Medulla oblongata (tissue), 1 donor: Measurements from ENCODE around the gene TNF.
A peak's percentile ranks its signal among the peaks of the same experiment; 100 is the strongest.
"Not testable (repeated sequence)": the region's sequence is repeated elsewhere in the genome, so short reads cannot be mapped to it uniquely, and the experiment has no call there.

Experiments used
- DNase-seq: peaks from one replicate; pipeline ENCODE4 v3.0.0-alpha.2; 2015; ENCODE audit errors: extremely low spot score

Gene TNF

DNA sequence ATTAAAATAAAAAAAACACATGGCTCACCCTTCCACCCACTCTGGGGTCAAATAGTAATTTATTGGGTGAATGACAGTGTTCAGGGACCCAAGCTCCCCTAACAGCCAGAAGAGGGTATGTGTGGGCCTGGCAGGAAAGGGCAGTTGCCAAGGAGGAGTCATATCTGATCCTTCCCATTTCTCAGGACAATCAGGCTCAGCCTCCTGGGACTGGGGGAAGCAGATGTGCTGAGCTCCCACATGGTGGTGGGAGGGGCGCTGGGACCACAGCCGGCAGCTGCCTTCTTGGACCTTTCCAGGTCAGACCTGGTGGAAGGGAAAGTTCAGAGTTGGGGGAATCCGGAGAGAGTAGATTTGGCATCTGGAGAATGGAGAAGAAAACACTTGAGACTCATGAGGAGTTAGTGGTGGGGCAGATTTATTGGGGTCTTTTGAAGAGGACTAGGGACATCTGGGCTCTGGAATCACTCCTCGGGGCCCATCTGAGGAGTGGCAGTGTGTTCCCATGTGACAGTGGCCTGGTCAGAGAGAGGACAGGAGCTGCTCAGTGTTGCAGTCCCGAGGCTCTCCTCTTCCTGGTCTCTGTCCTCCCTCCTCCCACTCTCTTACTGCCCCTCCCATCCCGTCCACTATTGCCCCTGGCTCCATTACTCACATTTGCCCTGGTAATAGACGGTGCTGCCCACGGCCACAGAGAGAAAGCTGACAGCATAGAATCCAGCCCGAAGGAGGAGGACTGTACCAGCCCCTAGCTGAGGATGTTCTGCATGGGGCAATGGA lies 13.7 kb downstream of the TNF start:
- no peak for DNase-seq

DNA sequence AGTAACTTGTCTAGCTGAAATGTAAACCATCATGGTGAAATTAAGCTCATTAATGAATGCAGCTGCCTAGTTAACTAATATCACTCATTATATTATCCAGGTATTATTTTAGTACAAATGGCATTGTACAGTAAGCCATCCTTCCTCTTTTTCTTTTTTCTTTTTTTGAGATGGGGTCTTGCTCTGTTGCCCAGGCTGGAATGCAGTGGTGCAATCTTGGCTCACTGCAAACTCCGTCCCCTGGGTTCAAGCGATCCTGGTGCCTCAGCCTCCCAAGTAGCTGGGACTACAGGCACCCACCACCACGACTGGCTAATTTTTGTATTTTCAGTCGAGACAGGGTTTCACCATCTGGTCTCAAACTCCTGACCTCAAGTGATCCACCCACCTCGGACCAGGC lies 15.3 kb downstream of the TNF start:
- not testable (repeated sequence) for DNase-seq

DNA sequence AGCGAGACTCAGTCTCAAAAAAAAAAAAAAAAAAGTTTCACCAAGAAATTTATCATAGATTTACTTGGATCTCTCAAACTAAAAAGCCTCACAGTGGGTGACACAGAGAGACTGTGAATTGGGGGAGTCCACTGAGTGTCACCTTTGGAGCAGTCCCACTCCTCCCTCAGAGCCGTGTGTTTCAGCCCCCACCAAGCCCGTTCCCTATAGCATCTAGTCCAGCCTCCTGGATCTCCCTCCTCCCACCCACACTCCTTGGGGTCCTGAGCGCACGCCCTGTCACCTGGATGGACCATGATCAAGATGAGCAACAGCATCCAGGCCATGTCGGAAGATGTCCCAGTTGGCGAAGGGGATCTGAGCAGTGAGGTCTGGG lies 17.0 kb downstream of the TNF start:
- DNase-seq: no peak

DNA sequence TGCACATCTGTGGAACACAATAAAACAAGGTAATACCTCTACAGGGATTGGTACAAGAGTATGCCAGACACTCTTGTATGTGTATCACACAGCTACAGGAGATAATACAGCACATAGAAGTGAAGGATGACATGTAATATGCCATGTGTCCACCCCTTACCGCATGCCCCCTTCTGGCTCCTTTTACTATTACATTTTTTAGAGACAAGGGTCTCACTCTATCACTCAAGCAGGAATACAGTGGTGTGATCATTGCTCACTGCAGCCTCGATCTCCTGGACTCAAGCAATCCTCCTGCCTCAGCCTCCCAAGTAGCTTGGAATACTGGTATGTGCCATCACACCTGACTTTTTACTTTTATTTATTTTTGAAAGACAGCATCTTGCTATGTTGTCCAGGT lies 21.6 kb downstream of the TNF start:
- peak; percentile 20 for DNase-seq

DNA sequence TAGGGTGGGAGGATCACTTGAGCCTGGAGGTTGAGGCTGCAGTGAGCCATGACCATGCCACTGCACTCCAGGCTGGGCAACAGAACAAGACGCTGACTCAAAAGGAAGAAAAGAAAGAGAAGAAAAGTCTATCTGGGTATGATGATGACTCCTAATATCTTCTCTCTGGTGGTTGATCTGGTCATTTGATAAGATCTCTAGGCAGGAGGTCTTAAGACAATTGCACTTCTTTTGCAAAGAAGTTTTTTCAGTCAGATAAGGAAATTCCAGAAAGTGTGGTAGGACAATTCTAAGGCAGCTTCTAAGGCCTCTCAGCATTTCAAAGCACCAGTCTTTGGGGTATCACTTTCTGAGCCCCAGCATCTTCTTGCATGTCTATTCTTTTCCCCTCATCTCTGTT lies 32.0 kb downstream of the TNF start:
- no peak for DNase-seq

DNA sequence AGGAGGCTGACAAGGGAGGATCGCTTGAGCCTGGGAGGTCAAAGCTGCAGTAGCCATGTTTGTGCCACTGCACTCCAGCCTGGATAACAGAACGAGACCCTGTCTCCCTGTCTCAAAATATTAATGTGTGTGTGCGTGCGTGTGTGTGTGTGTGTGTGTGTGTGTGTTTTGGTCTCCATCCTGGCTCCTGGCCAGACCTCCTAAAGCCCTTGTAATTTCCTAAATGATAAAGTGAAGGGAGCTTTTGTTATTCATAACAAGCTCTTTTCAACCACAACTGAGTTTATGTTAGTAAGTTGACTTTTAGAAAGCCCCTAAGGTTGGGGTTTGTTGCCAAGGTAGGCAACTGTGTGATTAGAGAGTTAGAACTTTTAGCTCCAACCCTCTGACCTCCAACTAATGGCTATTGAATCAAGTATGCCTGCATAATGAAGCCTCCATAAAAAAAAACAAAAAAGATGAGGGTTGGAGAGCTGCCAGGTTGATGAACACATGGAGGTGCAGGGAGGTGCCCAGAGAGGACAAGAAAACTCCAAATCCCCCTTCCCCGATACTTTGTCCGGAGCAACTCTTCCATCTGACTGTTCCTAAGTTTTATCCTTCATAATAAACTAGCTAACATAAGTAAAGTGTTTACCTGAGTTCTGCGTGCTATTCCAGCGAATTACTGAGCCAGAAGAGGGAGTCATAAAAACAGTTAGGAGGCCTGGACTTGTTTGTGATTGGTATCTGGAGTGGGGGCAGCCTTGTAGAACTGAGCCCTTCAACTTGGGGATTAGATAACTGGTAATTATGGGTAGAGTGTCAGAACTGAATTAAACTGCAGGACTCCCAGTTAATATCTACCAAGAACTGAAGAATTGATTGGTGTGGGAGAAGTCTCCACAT lies 34.4 kb downstream of the TNF start:
- peak; percentile 1 for DNase-seq

DNA sequence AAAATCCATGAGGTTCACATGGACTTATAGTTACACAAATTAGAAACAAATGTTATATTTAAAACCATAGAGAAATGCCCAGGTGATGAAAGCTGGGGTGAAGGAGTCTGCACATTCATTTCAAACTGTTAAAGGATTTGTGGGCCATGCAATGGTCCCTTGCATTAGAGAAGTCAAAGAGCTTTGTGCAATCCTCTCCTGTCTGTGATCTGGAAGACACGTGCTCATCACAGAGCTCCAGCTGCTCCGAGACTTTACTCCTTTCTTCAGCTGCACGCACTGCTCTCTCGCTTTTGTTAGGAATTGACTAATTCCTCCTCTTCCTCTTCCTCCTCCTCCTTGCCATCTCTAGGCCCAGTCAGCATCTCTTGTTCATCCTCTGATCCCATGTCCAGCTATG lies 35.6 kb downstream of the TNF start:
- no peak for DNase-seq

DNA sequence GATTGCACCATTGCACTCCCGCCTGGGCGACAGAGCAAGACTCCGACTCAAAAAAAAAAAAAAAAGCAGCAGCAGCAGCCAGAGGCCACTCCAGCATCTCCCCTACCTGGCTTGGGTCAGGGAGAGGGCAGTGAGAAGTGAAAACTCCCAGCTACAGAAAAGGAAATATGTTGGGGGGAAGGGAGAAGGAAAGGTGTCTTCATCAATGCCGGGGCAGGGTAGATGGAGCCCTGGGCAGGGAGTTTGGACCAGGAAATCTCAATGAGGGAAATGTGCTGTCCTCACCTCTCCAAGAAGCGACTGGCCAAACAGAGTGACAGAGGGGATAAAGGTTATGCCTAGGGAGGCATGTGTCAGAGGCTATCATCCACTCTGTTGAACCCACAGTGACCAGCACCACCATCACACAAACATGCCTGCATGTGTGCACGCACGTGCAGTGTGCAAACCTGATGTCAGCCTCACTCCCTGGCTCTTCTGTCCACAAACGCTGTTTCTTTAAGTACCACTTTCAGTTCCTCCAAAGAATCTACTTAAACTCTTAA lies 38.8 kb downstream of the TNF start:
- DNase-seq: peak; percentile 62

DNA sequence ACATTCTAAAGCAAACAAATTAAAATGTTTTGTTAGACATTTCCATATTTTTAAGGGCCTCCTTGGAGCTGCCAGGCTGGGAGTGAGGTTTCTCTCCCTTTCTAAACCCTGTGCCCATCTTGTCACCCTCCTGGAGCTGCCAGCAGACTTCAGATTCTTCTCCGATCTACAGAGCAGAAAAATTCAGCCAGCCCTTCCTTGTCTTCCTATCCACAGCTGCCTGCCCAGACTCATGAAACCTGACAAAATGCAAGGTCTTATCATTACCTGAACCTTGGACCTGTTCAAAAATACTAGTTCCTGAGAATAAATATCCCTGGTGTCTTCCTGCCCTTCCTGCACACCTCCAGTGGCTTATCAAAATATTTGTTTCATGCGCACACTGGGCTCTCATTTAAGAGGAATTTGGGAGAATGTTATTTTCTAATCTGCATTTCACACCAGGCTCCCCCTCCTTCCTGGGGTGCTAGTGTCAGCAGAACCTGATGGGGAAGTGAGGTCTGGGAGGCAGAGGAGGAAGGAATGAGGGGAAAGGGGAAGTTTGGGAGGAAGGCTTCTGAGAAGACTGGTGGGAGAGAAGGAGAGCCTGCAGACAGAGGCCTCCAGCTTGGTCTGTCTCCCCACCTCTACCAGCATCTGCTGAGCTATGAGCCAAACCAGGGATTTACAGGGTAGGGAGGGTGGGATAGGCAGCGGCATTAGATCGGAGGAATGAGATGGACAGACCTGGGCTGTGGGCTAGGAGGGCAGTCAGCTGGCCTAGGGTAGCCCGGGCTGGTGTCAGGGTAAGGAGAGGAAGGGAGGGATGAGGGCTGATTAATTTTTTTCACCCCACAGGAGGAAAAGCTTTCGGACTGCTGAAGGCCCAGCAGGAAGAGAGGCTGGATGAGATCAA lies 39.6 kb downstream of the TNF start, which contains the start of gene AIF1:
Gene AIF1 (plus strand): TSS at position 551 of the 895 bp plus-strand sequence. CDS start 96 bp downstream, at position 647.
- peak; percentile 81 for DNase-seq

DNA sequence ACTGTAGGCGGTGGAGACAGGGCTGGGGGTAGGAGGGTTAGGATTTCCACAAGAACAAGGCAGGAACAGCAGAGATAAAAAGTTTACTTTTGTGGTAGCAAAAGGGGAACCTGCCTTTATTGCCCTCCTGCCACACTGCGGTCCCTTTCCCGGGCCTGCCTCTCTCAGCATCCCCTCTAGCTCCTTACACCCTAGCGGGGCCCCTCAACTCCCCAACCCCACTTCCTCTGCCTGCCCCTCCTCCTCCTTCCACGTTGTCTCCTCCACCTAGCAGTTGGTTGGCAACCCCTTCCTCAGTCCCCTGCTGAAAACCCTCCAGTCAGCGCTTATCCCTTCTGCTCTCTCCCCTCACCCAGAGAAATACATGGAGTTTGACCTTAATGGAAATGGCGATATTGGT lies 40.4 kb downstream of the TNF start:
- DNase-seq: peak; percentile 30

DNA sequence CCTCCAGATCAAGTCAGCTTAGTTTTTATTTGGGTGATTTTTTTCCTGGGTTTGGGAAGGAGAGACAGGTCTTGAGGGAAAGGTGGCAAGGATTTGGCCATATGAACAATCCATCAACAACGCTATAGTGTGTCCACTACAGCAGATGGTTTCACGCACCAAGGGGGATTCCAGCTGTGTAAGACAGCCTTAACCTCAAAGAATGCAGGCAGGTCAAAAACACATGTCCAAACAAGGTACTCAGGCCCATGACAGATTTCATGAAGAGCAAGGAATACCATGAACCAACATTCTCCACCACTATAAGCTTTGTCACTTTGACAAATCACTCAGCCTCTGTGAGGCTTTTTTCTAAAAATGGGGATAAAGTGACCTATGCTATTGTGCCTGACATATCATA lies 41.6 kb downstream of the TNF start:
- no peak for DNase-seq

DNA sequence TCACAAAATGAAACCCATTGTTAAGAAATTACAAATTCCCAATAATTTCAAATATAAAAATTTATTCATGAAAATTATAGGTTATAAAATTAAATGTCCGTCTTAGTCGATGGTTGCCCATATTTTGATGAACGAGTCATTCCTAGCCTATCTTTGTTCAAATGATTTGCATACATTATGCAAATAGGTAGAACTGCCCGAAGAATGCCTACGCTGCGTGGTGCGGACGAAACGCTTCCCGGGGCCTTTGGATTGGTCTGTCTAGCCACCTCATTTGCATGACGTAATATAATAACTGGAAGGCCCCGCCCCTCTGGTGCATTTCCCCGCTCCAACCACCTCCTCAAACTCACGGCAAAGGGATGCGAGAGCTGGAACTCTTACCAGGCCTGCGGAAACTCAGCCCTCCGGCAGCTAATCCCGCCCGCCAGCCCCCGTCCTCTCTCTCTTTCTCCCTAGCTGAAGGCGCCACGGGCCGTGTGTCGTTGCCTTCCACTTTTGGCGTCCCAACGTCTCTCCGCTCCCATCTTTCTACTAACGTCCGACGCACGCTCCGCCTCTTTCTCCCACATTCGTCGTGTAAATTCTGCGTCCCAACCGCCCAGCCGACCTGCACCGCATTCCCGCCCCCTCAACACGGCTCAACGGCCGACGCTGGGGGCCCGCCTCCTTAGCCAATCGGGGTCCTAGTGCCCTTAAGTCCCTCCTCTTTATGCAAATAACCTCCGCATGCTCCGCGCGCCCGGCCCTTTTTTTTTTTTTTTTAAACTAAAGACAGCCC lies 44.6 kb downstream of the TNF start:
- DNase-seq: peak; percentile 99

DNA sequence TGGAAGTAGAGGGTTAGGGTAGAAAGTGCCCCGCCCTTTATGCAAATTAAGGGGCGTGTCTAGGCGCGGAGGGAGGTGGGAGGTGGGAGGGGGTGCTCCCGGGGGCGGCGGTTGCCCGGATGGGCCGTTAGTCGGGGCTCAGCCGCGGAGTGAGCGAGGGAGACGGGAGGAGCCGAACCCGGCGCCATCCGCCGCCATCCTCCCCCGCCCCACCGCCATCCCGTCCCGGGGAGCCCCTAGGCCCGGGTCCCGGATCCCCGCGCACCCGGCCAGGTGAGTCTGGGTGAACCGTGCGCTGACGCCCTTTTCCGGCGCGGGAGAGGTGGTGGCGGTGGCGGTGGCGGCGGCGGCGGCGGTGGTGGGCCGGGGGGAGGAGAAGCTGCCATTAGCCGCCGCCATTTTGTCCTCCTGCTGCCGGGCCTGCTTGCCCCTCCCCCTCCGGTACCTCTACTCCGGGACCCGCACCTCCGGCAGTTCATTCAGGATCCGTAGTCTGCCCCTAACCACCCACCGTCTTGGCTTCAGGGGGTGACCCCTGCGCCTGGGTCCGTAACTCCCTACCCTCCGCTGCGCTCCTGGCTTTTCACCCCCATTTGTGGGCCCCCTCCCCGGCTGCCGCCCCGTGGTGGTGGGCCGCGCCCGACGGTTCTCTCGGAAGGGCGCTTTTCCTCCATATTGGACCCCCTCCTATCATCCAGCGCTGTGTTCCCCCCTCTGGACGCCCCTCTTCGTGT lies 45.4 kb downstream of the TNF start, which contains the start of gene PRRC2A:
Gene PRRC2A (plus strand): TSS at position 130 of the 734 bp plus-strand sequence. CDS start 2,075 bp downstream, outside the sequence.
- peak; percentile 61 for DNase-seq

DNA sequence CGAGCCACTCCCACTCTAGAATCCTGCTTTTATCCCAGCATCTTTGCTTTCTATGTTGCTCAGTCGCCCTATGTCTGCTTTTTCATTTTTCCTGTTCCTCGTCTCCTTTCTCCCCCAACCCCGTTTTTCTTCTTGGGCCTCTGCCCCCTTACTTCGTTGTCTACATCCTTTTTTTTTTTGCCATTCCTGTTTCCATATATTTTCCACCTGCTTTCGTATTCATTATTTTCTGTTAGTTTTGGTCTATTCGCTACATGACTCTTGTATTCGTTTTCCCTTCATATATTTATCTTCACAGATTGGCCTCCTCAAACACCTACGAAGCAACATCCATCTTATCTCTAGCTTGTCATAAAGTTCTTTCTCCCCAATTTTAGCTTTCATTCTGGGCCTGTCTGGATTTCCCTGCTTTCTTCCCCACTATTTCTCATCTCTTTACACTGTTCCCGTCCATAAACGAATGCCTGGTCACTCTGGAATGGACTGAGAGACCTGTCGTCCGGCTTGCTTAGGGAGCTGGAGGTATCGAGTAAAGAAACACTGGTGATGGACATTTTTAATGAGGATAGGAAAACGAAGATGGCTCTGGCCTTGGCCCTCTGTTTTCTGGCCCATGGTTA lies 46.1 kb downstream of the TNF start:
- peak; percentile 37 for DNase-seq

DNA sequence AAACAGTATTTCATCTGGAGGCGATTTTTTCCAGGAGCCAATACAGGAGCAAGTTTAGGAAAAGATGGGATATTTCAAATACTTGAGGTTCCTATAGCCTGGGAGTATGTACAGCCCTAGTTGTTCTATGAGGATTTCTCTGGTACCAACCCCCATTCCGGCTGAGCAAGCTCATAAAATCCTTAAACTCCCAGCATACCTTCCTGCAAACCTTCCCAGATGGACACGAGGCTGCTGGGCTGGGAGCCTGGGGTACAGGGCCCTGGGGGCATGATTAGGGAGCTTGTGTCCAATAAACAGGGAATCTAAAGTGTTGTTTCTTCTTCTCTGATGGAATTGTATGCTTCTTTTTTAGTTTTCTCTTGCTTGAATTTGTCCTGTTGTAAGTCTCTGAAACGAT lies 46.6 kb downstream of the TNF start:
- DNase-seq: peak; percentile 32

DNA sequence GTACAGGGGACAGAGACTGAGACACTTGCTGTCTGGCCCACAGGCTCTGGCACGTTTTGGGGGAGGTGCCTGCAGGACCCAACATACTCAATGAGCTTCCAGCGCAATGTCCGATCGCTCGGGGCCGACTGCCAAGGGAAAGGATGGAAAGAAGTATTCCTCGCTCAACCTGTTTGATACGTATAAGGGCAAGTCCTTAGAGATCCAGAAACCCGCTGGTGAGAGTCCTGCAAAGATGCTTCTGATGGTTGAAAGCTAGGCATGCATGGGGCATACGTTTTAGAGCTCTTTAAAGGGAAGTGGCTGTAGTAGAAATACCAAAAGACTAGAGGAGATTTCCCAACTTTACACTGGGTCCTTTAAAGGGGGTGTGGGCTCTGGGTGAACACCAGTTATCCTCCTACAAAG lies 47.3 kb downstream of the TNF start:
- no peak for DNase-seq

DNA sequence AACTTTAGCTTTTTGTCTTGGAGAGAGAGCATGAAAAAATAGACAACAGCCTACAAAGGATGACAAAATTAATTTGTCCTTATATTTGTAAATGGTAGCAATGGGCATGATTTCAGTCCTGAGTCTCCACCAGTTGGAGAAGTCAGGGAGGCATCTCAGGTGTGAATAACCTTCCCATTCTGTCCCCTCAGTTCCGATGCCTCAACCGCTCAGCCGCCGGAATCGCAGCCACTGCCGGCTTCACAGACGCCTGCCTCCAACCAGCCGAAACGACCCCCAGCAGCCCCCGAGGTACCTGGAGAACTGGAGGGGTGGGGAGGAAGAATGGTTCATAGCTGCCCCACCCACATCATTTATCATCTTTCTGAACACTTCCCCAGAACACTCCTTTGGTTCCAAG lies 48.7 kb downstream of the TNF start:
- DNase-seq: no peak

DNA sequence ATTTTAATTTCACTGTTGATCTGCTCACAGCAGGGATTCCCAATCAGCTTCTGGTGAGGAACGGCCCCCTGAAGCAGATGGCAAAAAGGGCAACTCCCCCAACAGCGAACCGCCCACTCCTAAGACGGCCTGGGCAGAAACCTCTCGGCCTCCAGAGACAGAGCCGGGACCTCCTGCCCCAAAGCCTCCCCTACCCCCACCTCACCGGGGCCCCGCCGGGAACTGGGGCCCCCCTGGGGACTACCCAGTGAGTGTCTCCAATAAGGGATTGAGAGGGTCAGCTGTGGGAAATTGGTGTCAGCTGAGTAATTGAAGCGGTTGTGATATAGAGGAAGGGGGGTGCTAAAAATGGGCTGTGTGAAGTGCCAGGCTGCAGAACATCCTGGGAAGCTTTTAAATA lies 51.6 kb downstream of the TNF start:
- no peak for DNase-seq

DNA sequence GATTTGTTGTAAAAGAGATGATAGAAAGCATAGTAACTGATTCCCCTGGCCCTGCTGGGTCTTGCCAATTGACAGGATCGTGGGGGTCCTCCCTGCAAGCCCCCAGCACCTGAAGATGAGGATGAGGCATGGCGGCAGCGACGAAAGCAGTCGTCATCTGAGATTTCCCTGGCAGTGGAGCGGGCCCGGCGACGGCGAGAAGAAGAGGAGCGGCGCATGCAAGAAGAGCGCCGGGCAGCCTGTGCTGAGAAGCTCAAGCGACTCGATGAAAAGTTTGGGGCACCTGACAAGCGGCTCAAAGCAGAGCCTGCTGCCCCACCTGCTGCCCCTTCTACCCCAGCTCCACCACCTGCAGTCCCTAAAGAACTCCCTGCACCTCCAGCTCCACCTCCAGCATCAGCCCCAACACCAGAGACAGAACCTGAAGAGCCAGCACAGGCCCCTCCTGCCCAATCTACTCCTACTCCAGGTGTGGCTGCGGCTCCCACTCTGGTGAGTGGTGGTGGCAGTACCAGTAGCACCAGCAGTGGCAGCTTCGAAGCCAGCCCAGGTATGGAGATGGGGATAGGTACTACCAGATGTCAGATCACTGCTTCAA lies 52.4 kb downstream of the TNF start:
- DNase-seq: no peak
